HG03571 (cell line): ENCODE data around the gene ZPBP2.
A peak's percentile ranks its signal among the peaks of the same experiment; 100 is the strongest.
"Not testable (repeated sequence)": the region's sequence is repeated elsewhere in the genome, so short reads cannot be mapped to it uniquely, and the experiment has no call there.

Experiments
- ATAC-seq: cut with Tn5 transposase; IDR thresholded peaks from one replicate; pipeline ENCODE4 v1.9.1; 2021; ENCODE audit not compliant: unreplicated experiment

The ZPBP2 gene

GRCh38 chr17:39854909-39855308, 13.1 kb upstream of the ZPBP2 start:
- no peak for ATAC-seq

- ATAC-seq: not testable (repeated sequence)
Measured at GRCh38 chr17:39855911-39856649, 11.9 kb upstream of the ZPBP2 start.

- ATAC-seq: no peak
Measured at GRCh38 chr17:39861235-39861634, 6.8 kb upstream of the ZPBP2 start.

- ATAC-seq: no peak
Measured at GRCh38 chr17:39863244-39863917, 4.6 kb upstream of the ZPBP2 start.

- ATAC-seq: peak; percentile 32
Measured at GRCh38 chr17:39863918-39864746, 3.9 kb upstream of the ZPBP2 start, which contains the start of gene IKZF3. IKZF3 (minus strand) TSS chr17:39864312; CDS start chr17:39864126, 186 bp downstream.

GRCh38 chr17:39866013-39866730, 1.8 kb upstream of the ZPBP2 start:
- no peak for ATAC-seq

- ATAC-seq: peak; percentile 41
Measured at GRCh38 chr17:39867084-39867879, 720 bp upstream of the ZPBP2 start.

- ATAC-seq: no peak
Measured at GRCh38 chr17:39868554-39868942, 546 bp downstream of the ZPBP2 start.

- ATAC-seq: no peak
Measured at GRCh38 chr17:39870776-39871175, 2.8 kb downstream of the ZPBP2 start.

GRCh38 chr17:39871801-39872200, 3.8 kb downstream of the ZPBP2 start:
- ATAC-seq: no peak

- ATAC-seq: no peak
Measured at GRCh38 chr17:39872751-39873150, 4.7 kb downstream of the ZPBP2 start.

- not testable (repeated sequence) for ATAC-seq
Measured at GRCh38 chr17:39886102-39886501, 18.1 kb downstream of the ZPBP2 start.

- no peak for ATAC-seq
Measured at GRCh38 chr17:39887078-39887477, 19.1 kb downstream of the ZPBP2 start.

- no peak for ATAC-seq
Measured at GRCh38 chr17:39889200-39889599, 21.2 kb downstream of the ZPBP2 start.

GRCh38 chr17:39894681-39895376, 26.8 kb downstream of the ZPBP2 start:
- no peak for ATAC-seq

- no peak for ATAC-seq
Measured at GRCh38 chr17:39898088-39898487, 30.1 kb downstream of the ZPBP2 start.

GRCh38 chr17:39899215-39899614, 31.2 kb downstream of the ZPBP2 start:
- no peak for ATAC-seq

GRCh38 chr17:39902027-39902426, 34.0 kb downstream of the ZPBP2 start:
- ATAC-seq: not testable (repeated sequence)

- no peak for ATAC-seq
Measured at GRCh38 chr17:39903158-39903884, 35.3 kb downstream of the ZPBP2 start.
